HCT116 (cell line): Measurements from ENCODE around the gene WWOX. TPM values are rescaled to one million over a fixed set of nuclear protein-coding genes. Genes with fewer than 3 reads are reported as not detected.

Experiments
- ATAC-seq: fragments of 200-7000 bp; cut with Tn5 transposase; 2 replicates; pipeline ENCODE4 v1.9.1; 2020; ENCODE audit warnings: mild to moderate bottlenecking, moderate library complexity
- BruUV-seq: library from RNA; stranded (reverse); fragments of 400-500 nt; replicated peaks from 2 replicates; lab custom pipeline; 2021; lab: Mats Ljungman, UMichigan
- CTCF ChIA-PET: fragments of 300-600 bp; sonication (Branson Sonifier 250); formaldehyde crosslinking; loops from one replicate; lab custom pipeline; 2021; ENCODE audit warnings: antibody characterized with exemption; lab: Charles Lee
- POLR2A ChIA-PET: fragments of 300-600, 350-600 bp; sonication (Branson Sonifier 250); formaldehyde crosslinking; loops from one replicate; lab custom pipeline; 2021; ENCODE audit warnings: antibody characterized with exemption; lab: Charles Lee
- RAD21 ChIA-PET, 2 experiments: fragments of 300-600 bp; sonication (Branson Sonifier 250); formaldehyde crosslinking; loops; one replicate each; lab custom pipeline; 2023; ENCODE audit warnings: low total read pairs in 2 of 2; ENCODE audit not compliant: uncharacterized antibody in 2 of 2, unreplicated experiment in 2 of 2, low non-redundant PET in 1 of 2; lab: Charles Lee
- DNase-seq: peaks from one replicate; pipeline ENCODE4 v3.0.0-alpha.2; 2010; ENCODE audit warnings: low read depth, low spot score
- H2AFZ ChIP-seq: fragments of 200-600 bp; shearing (Covaris generic), sonication (generic); 2 replicates; pipeline ENCODE4 v1.6.1; 2017; ENCODE audit warnings: low read depth, mixed run types, mixed read lengths, antibody characterized with exemption, low read length; ENCODE audit not compliant: poor library complexity, severe bottlenecking
- H3K27ac ChIP-seq: 2 replicates; pipeline ENCODE4 v1.5.1; 2012; ENCODE audit warnings: low read depth, low read length
- H3K27me3 ChIP-seq: fragments of 200-600 bp; sonication (generic); 2 replicates; pipeline ENCODE4 v1.6.1; 2016; ENCODE audit warnings: mixed run types, low read length, mixed read lengths; ENCODE audit not compliant: insufficient read depth
- H3K36me3 ChIP-seq, 2 experiments: fragments of 200-500 bp in 1 of 2; fragments of 200-600 bp in 1 of 2; sonication (Bioruptor generic) in 1 of 2; sonication (generic) in 1 of 2; 2 replicates each; pipeline versions ENCODE4 v1.5.1 to v1.6.1; 2014 to 2016; ENCODE audit warnings: low read length in 2 of 2, inconsistent platforms in 1 of 2, mixed read lengths in 1 of 2, mixed run types in 1 of 2; ENCODE audit not compliant: insufficient read depth in 2 of 2, control insufficient read depth in 1 of 2
- H3K4me1 ChIP-seq, 2 experiments: fragments of 200-600 bp in 1 of 2; sonication (generic) in 1 of 2; 2 replicates each; pipeline versions ENCODE4 v1.5.1 to v1.6.1; 2012 to 2017; ENCODE audit warnings: low read length in 2 of 2, inconsistent platforms in 1 of 2, mild to moderate bottlenecking in 1 of 2, mixed read lengths in 1 of 2, mixed run types in 1 of 2, moderate library complexity in 1 of 2; ENCODE audit not compliant: insufficient read depth in 2 of 2, control insufficient read depth in 1 of 2
- H3K4me2 ChIP-seq: fragments of 200-600 bp; sonication (generic); 2 replicates; pipeline ENCODE4 v1.6.1; 2017; ENCODE audit warnings: mixed run types, low read length, mixed read lengths
- H3K4me3 ChIP-seq, 2 experiments: fragments of 200-600 bp in 1 of 2; sonication (generic) in 1 of 2; replicated peaks in 1 of 2; 2 replicates each; pipeline ENCODE4 v1.5.1; 2011 to 2016; ENCODE audit warnings: low read length in 2 of 2, control low read depth in 1 of 2, low read depth in 1 of 2, mild to moderate bottlenecking in 1 of 2, mixed read lengths in 1 of 2, mixed run types in 1 of 2
- H3K79me2 ChIP-seq: fragments of 200-600 bp; sonication (generic); 2 replicates; pipeline ENCODE4 v1.6.1; 2017; ENCODE audit warnings: mild to moderate bottlenecking, mixed run types, low read length, moderate library complexity, mixed read lengths; ENCODE audit not compliant: insufficient read depth
- H3K9ac ChIP-seq: fragments of 200-600 bp; sonication (generic); 2 replicates; pipeline ENCODE4 v1.6.1; 2016; ENCODE audit warnings: low read length, mixed read lengths
- H3K9me2 ChIP-seq: fragments of 200-600 bp; sonication (generic), shearing (Covaris generic); 2 replicates; pipeline ENCODE4 v1.6.1; 2017; ENCODE audit warnings: mixed run types, mild to moderate bottlenecking, moderate library complexity; ENCODE audit not compliant: insufficient read depth
- H3K9me3 ChIP-seq, 2 experiments: fragments of 200-500 bp in 1 of 2; fragments of 200-600 bp in 1 of 2; sonication (Bioruptor generic) in 1 of 2; sonication (generic) in 1 of 2; 2 replicates each; pipeline ENCODE4 v1.6.1; 2014 to 2017; ENCODE audit warnings: low read length in 2 of 2, mixed read lengths in 2 of 2, inconsistent platforms in 1 of 2, low read depth in 1 of 2, mild to moderate bottlenecking in 1 of 2, mixed run types in 1 of 2, moderate library complexity in 1 of 2; ENCODE audit not compliant: control insufficient read depth in 1 of 2, insufficient read depth in 1 of 2
- H4K20me1 ChIP-seq: fragments of 200-600 bp; sonication (generic), shearing (Covaris generic); 2 replicates; pipeline ENCODE4 v1.6.1; 2017; ENCODE audit warnings: mixed run types, mild to moderate bottlenecking, moderate library complexity; ENCODE audit not compliant: insufficient read depth
- ATF3 ChIP-seq: IDR thresholded peaks from 2 replicates; pipeline ENCODE4 v1.6.1; 2012
- CBX3 ChIP-seq: IDR thresholded peaks from 2 replicates; pipeline ENCODE4 v1.6.1; 2012; ENCODE audit warnings: low read depth
- CEBPB ChIP-seq: IDR thresholded peaks from 2 replicates; pipeline ENCODE4 v1.6.1; 2012; ENCODE audit warnings: low read depth
- CTCF ChIP-seq, 3 experiments: fragments of 200-600 bp in 1 of 3; sonication (generic) in 1 of 3; IDR thresholded peaks in 2 of 3; conservative IDR thresholded peaks in 1 of 3; 2 replicates each; pipeline ENCODE4 v1.5.1; 2012 to 2017; ENCODE audit warnings: low read depth in 2 of 3, low read length in 2 of 3, antibody characterized with exemption in 1 of 3, borderline replicate concordance in 1 of 3, control low read depth in 1 of 3, mild to moderate bottlenecking in 1 of 3, mixed read lengths in 1 of 3, mixed run types in 1 of 3, moderate library complexity in 1 of 3; ENCODE audit not compliant: insufficient read depth in 1 of 3
- EGR1 ChIP-seq: IDR thresholded peaks from 2 replicates; pipeline ENCODE4 v1.6.1; 2012; ENCODE audit warnings: low read depth
- EZH2 ChIP-seq: fragments of 200-600 bp; sonication (generic); IDR thresholded peaks from 2 replicates; pipeline ENCODE4 v1.6.1; 2017; ENCODE audit warnings: antibody characterized with exemption, mixed run types
- EZH2phosphoT487 ChIP-seq: fragments of 200-600 bp; IDR thresholded peaks from 2 replicates; pipeline ENCODE4 v1.6.1; 2018; ENCODE audit warnings: antibody characterized with exemption, borderline replicate concordance
- FOSL1 ChIP-seq: IDR thresholded peaks from 2 replicates; pipeline ENCODE4 v1.6.1; 2012; ENCODE audit warnings: low read depth
- JUND ChIP-seq: IDR thresholded peaks from 2 replicates; pipeline ENCODE4 v1.6.1; 2012
- MAX ChIP-seq: IDR thresholded peaks from 2 replicates; pipeline ENCODE4 v1.6.1; 2012
- POLR2AphosphoS5 ChIP-seq: IDR thresholded peaks from 2 replicates; pipeline ENCODE4 v1.6.1; 2011; ENCODE audit warnings: mild to moderate bottlenecking, low read depth, low read length, moderate library complexity
- RAD21 ChIP-seq: IDR thresholded peaks from 2 replicates; pipeline ENCODE4 v1.6.1; 2012; ENCODE audit warnings: low read depth, mild to moderate bottlenecking
- REST ChIP-seq: IDR thresholded peaks from 2 replicates; pipeline ENCODE4 v1.6.1; 2012; ENCODE audit warnings: low read depth
- SIN3A ChIP-seq: IDR thresholded peaks from 2 replicates; pipeline ENCODE4 v1.6.1; 2012; ENCODE audit warnings: low read depth
- SP1 ChIP-seq: IDR thresholded peaks from 2 replicates; pipeline ENCODE4 v1.6.1; 2012; ENCODE audit warnings: low read depth
- TCF7L2 ChIP-seq: IDR thresholded peaks from 2 replicates; pipeline ENCODE4 v1.7.0; 2011; ENCODE audit warnings: borderline replicate concordance, inconsistent platforms; ENCODE audit not compliant: insufficient read depth, insufficient read length; ENCODE audit errors: extremely low read depth
- YY1 ChIP-seq: IDR thresholded peaks from 2 replicates; pipeline ENCODE4 v1.6.1; 2011; ENCODE audit warnings: low read length, low read depth, moderate library complexity, mild to moderate bottlenecking; ENCODE audit not compliant: insufficient replicate concordance; ENCODE audit errors: extremely low read depth
- ZNF274 ChIP-seq: fragments of 200-500 bp; sonication (Bioruptor generic); IDR thresholded peaks from 2 replicates; pipeline ENCODE4 v1.6.1; 2014; ENCODE audit warnings: mild to moderate bottlenecking, low read depth, low read length, inconsistent platforms
- intact Hi-C: fragments of 100-400 bp; cut with micrococcal nuclease; formaldehyde crosslinking; loops from 2 replicates; pipeline ENCODE4 v1.10.0; 2022
- total RNA-seq: library from RNA; stranded (reverse); gene quantifications from one replicate; pipeline ENCODE4 v1.2.1, GENCODE V29; 2021; ENCODE audit not compliant: unreplicated experiment

The WWOX gene
- total RNA-seq, 1 experiment from 2014 or later, result 13.7 TPM

GRCh38 chr16:78140818-78141466, 41.5 kb downstream of the WWOX start:
- H3K4me1 ChIP-seq, result no peaks in the 10 kb centered on the region
- no peaks in the 10 kb centered on the region for H3K27me3 ChIP-seq
- H4K20me1 ChIP-seq, result no peaks in the 10 kb centered on the region
- H3K79me2 ChIP-seq, result no peaks in the 10 kb centered on the region
- no peak overlapping the region for H3K9ac ChIP-seq
- H3K27ac ChIP-seq, result no peak overlapping the region
- no peaks in the 10 kb centered on the region for H3K9me2 ChIP-seq
- H2AFZ ChIP-seq, result no peak overlapping the region
- POLR2A ChIA-PET, result no interaction called here
- no peak overlapping the region for H3K4me2 ChIP-seq
- H3K4me3 ChIP-seq, result no peak overlapping the region
- BruUV-seq, result no TSS peak
- CTCF ChIA-PET, result no interaction called here
- no peak for ATAC-seq
- TF ChIP-seq SP1 (no peak), CBX3 (no peak), TCF7L2 (no peak), YY1 (no peak), REST (no peak), EZH2phosphoT487 (no peak), ATF3 (no peak), MAX (no peak), FOSL1 (no peak), POLR2AphosphoS5 (no peak), RAD21 (no peak), ZNF274 (no peak), EGR1 (no peak), JUND (no peak), CEBPB (no peak), SIN3A (no peak), EZH2 (no peak), CTCF (IDR thresholded peaks at IDR 0.05 in 2 of 3, conservative IDR thresholded peaks at IDR 0.05 in 1 of 3; ENCODE audit: borderline replicate concordance in 1 of 3, insufficient read depth in 1 of 3, low read depth in 2 of 3, low read length in 2 of 3) (no peak)
- RAD21 ChIA-PET, result no interaction called here
- H3K9me3 ChIP-seq, result no peaks in the 10 kb centered on the region
- H3K36me3 ChIP-seq, result no peaks in the 10 kb centered on the region
- DNase-seq, result no peak
- intact Hi-C loops, result no loop called here
